Stimulated activated CD4-positive, alpha-beta T cell treated with anti-CD3 and anti-CD28 coated beads, Interleukin-2, amount 100 ng/mL, for 48 hours (primary cell): ENCODE measurements around the gene OGT.
"Not testable (repeated sequence)": the region's sequence is repeated elsewhere in the genome, so short reads cannot be mapped to it uniquely, and the experiment has no call there.

Source experiments
- DNase-seq, 2 donors: peaks; one replicate each; pipeline ENCODE4 v3.0.0-alpha.2; 2020

The OGT gene

GRCh38 chrX:71541210-71542022 is 8.5 kb downstream of the OGT start:
- DNase-seq, result no peak

GRCh38 chrX:71542411-71542810 is 9.5 kb downstream of the OGT start:
- no peak for DNase-seq

DNA sequence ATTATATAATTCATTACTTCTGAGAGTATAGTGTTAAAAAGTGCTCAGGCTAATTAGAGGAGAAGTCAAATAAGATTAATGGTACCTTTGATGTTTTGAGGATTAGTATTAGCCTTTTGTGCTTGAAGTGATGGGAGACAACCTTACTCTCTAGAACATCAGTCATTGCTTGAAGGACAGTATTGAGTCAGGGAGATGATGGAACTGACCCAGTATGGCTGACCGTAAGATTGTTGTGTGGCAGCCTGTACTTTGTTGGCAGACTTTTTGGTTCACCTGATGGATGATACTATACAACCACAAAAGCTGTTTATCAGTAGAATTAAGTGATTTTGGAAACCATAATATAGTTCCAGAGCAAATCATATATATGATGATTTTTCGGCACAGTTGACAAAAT is 9.9 kb downstream of the OGT start:
- no peak for DNase-seq

DNA sequence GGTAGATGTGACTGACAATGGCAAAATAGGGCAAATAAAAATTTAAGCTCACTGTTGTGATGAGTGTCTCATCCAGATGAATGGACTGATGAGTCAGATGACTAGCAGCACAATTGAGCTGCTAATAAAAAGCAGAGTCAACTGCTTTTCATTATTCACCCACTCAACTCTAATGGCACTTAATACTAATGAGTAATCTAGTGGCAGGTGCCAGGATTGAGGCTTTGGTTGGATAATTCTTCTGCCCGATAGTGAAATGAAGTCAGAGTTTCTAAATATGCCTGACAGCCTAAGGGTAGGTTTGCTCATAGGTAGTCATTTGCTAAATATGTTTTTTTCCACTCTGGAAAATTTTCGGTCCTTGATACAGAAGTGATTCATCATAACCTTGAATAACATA is 10.4 kb downstream of the OGT start:
- no peak for DNase-seq

DNA sequence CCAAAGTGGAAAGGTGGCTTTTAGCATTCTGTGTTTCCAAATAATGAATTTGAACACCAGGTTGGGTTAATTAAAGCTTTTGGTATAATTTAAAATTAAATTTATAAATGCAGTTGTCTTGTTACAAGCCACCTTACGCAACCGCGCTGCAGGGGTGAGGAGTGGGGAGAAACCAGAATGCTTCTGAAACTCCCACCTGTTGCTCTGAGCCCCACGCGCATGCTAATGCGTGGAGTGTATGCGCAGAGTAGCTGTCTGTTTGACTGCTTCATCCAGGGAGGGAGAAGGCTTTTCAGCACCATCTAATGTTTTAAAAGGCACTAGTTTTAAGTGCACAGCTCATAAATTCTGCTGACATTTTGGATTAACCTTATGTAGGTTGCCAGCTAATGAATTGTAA is 12.5 kb downstream of the OGT start:
- DNase-seq, result no peak

DNA sequence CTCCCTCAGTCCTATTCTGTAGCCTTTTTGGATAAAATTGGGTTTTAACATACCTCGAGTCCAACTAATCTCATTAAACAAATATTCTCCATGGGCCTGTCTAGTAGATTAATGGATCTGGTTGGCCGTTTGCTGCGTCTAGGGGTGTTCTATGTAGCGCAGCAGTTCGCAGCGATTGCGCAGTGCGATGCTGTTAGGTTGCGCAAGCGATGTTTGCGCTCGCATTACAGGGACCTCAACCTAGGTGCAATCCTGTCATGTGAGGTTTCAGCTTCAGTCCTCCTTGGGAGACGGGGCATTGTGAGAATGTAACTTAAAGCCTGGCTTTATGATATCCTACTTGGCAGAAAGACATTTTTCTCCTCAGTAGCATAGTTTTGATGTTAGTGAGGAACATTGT is 14.0 kb downstream of the OGT start:
- no peak for DNase-seq

- no peak for DNase-seq
Measured at GRCh38 chrX:71547339-71547738, 14.4 kb downstream of the OGT start.

GRCh38 chrX:71549986-71550385 is 17.1 kb downstream of the OGT start:
- DNase-seq, result no peak

DNA sequence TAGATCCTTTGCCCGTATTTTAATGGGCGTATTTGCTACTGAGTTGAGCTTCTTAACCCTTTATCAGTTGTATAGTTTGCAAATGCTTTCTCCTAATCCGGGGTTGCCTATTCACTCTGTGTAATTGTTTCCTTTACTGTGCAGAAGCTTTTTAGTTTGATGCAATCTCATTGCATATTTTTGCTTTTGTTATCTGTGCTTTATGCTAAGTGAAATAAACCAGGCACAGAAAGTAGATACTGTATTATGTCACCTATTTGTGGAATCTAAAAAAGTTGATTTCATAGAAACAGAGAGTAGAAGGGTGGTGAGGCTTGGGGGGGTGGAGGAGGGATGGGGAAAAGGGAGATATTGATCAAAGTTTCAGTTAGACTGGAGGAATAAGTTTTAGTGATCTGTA is 17.7 kb downstream of the OGT start:
- no peak for DNase-seq

- no peak for DNase-seq
Measured at GRCh38 chrX:71556036-71556435, 23.1 kb downstream of the OGT start.

DNA sequence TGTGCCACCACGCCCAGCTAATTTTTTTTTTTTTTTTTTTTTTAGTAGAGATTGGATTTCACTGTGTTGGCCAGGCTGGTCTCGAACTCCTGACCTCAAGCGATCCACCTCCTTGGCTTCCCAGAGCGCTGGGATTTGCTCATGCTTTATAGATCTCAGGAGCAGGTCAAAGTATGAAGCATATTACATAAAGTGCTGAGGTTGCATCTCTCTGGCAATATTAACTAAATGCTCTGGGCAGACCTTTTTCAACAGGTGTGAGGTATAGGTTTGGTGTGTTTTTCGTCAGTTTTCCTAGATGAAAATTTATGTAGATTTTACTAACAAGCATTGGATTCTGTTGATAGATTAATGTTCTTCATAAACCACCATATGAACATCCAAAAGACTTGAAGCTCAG is 26.0 kb downstream of the OGT start:
- DNase-seq, result no peak

- not testable (repeated sequence) for DNase-seq
Measured at GRCh38 chrX:71559773-71560172, 26.9 kb downstream of the OGT start.

- DNase-seq, result no peak
Measured at GRCh38 chrX:71563921-71564320, 31.0 kb downstream of the OGT start.

- DNase-seq, result no peak
Measured at GRCh38 chrX:71565474-71566041, 32.7 kb downstream of the OGT start.

GRCh38 chrX:71571390-71571789 is 38.5 kb downstream of the OGT start:
- DNase-seq, result not testable (repeated sequence)

DNA sequence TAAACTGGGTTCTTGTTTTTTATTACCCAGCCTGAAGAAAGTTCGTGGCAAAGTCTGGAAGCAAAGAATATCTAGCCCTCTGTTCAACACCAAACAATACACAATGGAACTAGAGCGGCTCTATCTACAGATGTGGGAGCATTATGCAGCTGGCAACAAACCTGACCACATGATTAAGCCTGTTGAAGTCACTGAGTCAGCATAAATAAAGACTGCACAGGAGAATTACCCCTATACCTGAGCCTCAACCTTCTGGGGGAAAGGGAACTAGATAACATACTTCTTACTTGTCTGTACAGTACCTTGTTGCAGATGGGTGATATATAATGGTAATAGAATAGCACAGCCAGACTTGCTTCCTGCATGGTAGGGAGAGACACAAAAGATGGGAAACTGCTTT is 40.7 kb downstream of the OGT start:
- DNase-seq, result no peak

DNA sequence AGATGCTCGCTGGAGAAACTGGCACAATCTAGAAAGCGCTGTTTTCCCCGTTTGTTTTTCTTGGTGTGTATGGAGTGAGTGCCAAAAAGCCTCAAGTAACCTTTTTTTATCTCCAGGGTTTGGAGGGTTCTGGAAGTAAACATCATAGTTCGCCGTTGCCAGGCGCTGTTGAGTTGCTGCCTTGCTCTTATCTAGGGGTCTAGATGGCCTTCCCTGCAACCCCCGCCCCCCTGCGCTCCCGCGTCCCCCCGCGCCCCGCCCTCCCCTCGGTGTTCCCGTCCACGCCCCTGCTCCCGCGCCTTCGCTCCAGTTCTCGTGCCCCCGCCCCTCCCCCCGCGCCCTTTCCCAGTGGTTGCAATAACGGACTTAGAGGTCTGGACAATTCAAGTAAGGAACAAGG is 44.8 kb downstream of the OGT start:
- no peak for DNase-seq

DNA sequence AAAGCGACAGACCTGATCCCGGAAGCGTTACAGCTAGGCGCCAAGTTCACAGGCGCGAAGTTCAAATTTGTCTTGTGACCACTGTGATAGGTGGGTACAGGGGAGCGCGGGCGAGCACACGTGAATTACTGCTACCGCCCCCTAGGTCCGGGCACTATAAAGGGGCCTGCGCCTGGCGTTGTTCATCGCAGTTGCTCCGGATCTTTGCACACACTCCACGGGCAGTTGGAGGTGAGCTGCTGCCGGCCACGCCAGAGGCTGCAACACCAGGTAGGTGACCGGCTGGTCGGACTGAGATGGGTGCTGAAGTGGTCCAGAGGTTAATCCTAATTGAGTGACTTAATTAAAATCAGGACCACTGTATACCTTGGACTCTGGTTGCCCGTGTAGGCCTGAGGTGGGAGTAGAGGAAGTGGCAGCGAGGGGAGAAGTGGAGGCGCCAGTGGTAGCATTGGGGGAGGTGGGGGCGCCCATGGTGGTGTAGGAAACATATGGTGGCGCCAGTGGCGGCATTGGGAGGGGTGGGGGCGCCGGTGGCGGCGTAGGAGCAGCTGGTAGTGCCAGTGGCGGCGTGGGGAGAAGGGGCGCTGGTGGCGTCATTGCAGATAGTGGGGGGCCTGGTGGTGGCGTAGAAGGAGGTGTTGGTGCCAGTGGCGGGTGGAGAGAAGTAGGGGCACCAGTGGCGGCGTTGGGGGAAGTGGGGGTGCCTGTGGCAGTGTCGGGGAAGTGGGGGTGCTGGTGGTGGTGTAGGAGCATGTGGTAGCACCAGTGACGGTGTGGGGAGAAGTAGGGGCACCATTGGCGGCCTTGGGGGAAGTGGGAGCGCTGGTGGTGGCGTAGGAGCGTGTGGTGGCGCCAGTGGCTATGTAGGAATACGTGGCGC is 45.6 kb downstream of the OGT start, which contains the start of gene GCNA:
Gene GCNA, plus strand, starts transcription at position 185 of the 883 bp plus-strand sequence. CDS start 2,385 bp downstream, outside the sequence.
- DNase-seq, result no peak

GRCh38 chrX:71579136-71579989 is 46.5 kb downstream of the OGT start:
- no peak for DNase-seq

GRCh38 chrX:71579990-71580380 is 47.1 kb downstream of the OGT start:
- no peak for DNase-seq

GRCh38 chrX:71581210-71581609 is 48.3 kb downstream of the OGT start:
- DNase-seq, result no peak

DNA sequence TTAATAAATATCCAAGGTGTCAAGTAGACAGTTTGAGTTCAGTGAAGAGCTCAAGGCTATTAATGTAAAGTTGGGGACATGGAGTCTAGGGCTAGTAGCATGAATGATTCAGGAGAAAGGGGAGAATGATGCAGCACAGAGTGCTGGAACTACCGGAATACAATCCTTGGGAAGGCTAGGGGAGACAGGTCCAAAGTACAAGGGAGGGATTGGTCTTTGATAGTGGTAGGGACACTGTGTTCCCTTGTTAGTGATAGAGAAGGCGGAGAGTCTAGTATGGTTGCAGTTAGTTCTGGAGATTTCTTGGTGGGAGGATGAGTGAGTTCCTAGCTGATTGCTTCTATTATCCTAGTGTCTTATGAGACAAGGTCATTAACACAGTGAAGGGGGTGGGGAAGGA is 54.0 kb downstream of the OGT start:
- no peak for DNase-seq

- not testable (repeated sequence) for DNase-seq
Measured at GRCh38 chrX:71593210-71593609, 60.3 kb downstream of the OGT start.
